Measurements from ENCODE around the gene APOBEC3F. TPM values are rescaled to one million over a fixed set of nuclear protein-coding genes. Genes with fewer than 3 reads are reported as not detected.

APOBEC3F gene
- total RNA-seq, 4 donors from 2014 or later: 2.6 to 6.8 (median 4.8) TPM; not detected in 1

GRCh38 chr22:39098576-39098975 lies 57.9 kb downstream of the APOBEC3F start:
- Histone ChIP-seq H3K4me1 (peaks cover 0 to 15% (median 4%) of the 10 kb centered on the region in 4 donors), H3K4me3 (no peak overlapping the region), H3K9me3 (no peaks in the 10 kb centered on the region), H3K27me3 (no peaks in the 10 kb centered on the region), H3K27ac (no peak overlapping the region), H3K36me3 (no peaks in the 10 kb centered on the region)
- in situ Hi-C loops (cut with MboI; ENCODE audit: low pct_ligation_motif_present in 1 of 4, low pct_unique_long_range_greater_than_20kb in 1 of 4, low sequenced_read_pairs in 3 of 4) (no loop called here), intact Hi-C loops (cut with DNase I; ENCODE audit: low total_unique reads) (no loop called here)
- 56 to 73% methylated on average over 1 to 8 of the region's 8 CpGs for WGBS, 2 donors (ENCODE audit: low coverage in 1 of 2)
- TF ChIP-seq POLR2A (IDR thresholded peaks at IDR 0.05) (no peak), POLR2AphosphoS5 (IDR thresholded peaks at IDR 0.05) (no peak), CTCF (IDR thresholded peaks at IDR 0.05) (no peak), EP300 (IDR thresholded peaks at IDR 0.05; ENCODE audit: low read depth) (no peak)
- DNase-seq: no peak

- H3K27ac ChIP-seq: no peak overlapping the region
- H3K27me3 ChIP-seq: no peaks in the 10 kb centered on the region
- no peaks in the 10 kb centered on the region for H3K36me3 ChIP-seq
- H3K9me3 ChIP-seq: no peaks in the 10 kb centered on the region
- intact Hi-C loops (cut with DNase I; ENCODE audit: low total_unique reads) (no loop called here), in situ Hi-C loops (cut with MboI; ENCODE audit: low pct_ligation_motif_present in 1 of 4, low pct_unique_long_range_greater_than_20kb in 1 of 4, low sequenced_read_pairs in 3 of 4) (loop anchor here in 2 of 4 donors (25.0 kb wide), 2 partner anchors 89 to 239 kb away; partner anchors contain the start of genes APOBEC3C (in 1 of the 2), APOBEC3D (in 1 of the 2) and CBX6 (in 1 of the 2))
- no peak overlapping the region for H3K4me3 ChIP-seq
- TF ChIP-seq POLR2A (IDR thresholded peaks at IDR 0.05): no peak
- TF ChIP-seq CTCF (IDR thresholded peaks at IDR 0.05): no peak
- no peak for TF ChIP-seq POLR2AphosphoS5 (IDR thresholded peaks at IDR 0.05)
- no peak for TF ChIP-seq EP300 (IDR thresholded peaks at IDR 0.05; ENCODE audit: low read depth)
- H3K4me1 ChIP-seq: peaks cover 0 to 13% (median 4%) of the 10 kb centered on the region in 4 donors
- WGBS, 2 donors (ENCODE audit: low coverage in 1 of 2): 83% methylated on average over 13 of the region's 13 CpGs; no CpG with 5 or more reads in 1 of the 2 donors
- DNase-seq: no peak
These were observed 60.6 kb downstream of the APOBEC3F start for GRCh38 chr22:39101226-39101625.

GRCh38 chr22:39103431-39103830 lies 62.8 kb downstream of the APOBEC3F start:
- in situ Hi-C loops (cut with MboI; ENCODE audit: low pct_ligation_motif_present in 1 of 4, low pct_unique_long_range_greater_than_20kb in 1 of 4, low sequenced_read_pairs in 3 of 4): loop anchor here in 2 of 4 donors (25.0 kb wide), 2 partner anchors 91 to 241 kb away; partner anchors contain the start of genes APOBEC3C (in 1 of the 2), APOBEC3D (in 1 of the 2) and CBX6 (in 1 of the 2)
- TF ChIP-seq EP300 (IDR thresholded peaks at IDR 0.05; ENCODE audit: low read depth): no peak
- no peak for TF ChIP-seq CTCF (IDR thresholded peaks at IDR 0.05)
- no peak for TF ChIP-seq POLR2A (IDR thresholded peaks at IDR 0.05)
- TF ChIP-seq POLR2AphosphoS5 (IDR thresholded peaks at IDR 0.05): no peak
- Histone ChIP-seq H3K4me3 (no peak overlapping the region), H3K9me3 (no peaks in the 10 kb centered on the region), H3K4me1 (peaks cover 0 to 4% (median 0%) of the 10 kb centered on the region in 4 donors), H3K27me3 (no peaks in the 10 kb centered on the region), H3K36me3 (no peaks in the 10 kb centered on the region), H3K27ac (no peak overlapping the region)
- DNase-seq: no peak
- intact Hi-C loops (cut with DNase I; ENCODE audit: low total_unique reads): no loop called here
- WGBS, 2 donors (ENCODE audit: low coverage in 1 of 2): 81 to 88% methylated on average over 2 of the region's 2 CpGs

Small RNA genes lying within 50 kb of the gene (small RNA-seq; reads per million reads assigned to genes)
- gene AL022318.2: 0 reads per million in 4 donors

Other genes starting within 250 kb of the APOBEC3F start
- 10 to 100 TPM; 13.8 to 39.0 (median 19.3) TPM for gene DNAL4, start 246.7 kb upstream of the APOBEC3F start, total RNA-seq
- gene NPTXR, start 196.8 kb upstream of the APOBEC3F start, total RNA-seq: 10 to 100 TPM in 1 of 4 donors, 1 to 10 TPM in 2, under 1 TPM in 1; 0.75 to 27.9 (median 1.8) TPM
- gene CBX6, start 168.6 kb upstream of the APOBEC3F start, total RNA-seq: 10 to 100 TPM; 14.5 to 42.6 (median 22.1) TPM
- 1 to 10 TPM in 2 of 4 donors, not detected in 2; 2.7 to 3.0 TPM for gene APOBEC3A, start 83.3 kb upstream of the APOBEC3F start, total RNA-seq
- gene APOBEC3B, start 58.5 kb upstream of the APOBEC3F start, total RNA-seq: 10 to 100 TPM in 2 of 4 donors, 1 to 10 TPM in 1, not detected in 1; 7.8 to 15.3 (median 10.9) TPM
- gene APOBEC3C, start 26.6 kb upstream of the APOBEC3F start, total RNA-seq: 1 to 10 TPM; 1.2 to 9.1 (median 7.5) TPM
- 1 to 10 TPM; 2.0 to 6.4 (median 4.2) TPM for gene APOBEC3D, start 19.7 kb upstream of the APOBEC3F start, total RNA-seq
- gene APOBEC3G, start 36.4 kb downstream of the APOBEC3F start, total RNA-seq: 10 to 100 TPM in 1 of 4 donors, 1 to 10 TPM in 2, not detected in 1; 7.1 to 11.6 (median 9.4) TPM
- gene APOBEC3H, start 56.4 kb downstream of the APOBEC3F start, total RNA-seq: 1 to 10 TPM in 1 of 4 donors, under 1 TPM in 1, not detected in 2; 0.41 to 2.1 TPM
- 100 to 1,000 TPM in 1 of 4 donors, 10 to 100 TPM in 3; 15.3 to 129 (median 58.4) TPM for gene CBX7, start 111.8 kb downstream of the APOBEC3F start, total RNA-seq
- gene PDGFB, start 204.1 kb downstream of the APOBEC3F start, total RNA-seq: 1 to 10 TPM; 2.7 to 7.5 (median 4.0) TPM